Measurements from ENCODE around the gene MECP2. TPM values are rescaled to one million over a fixed set of nuclear protein-coding genes. Genes with fewer than 3 reads are reported as not detected.
"Not testable (repeated sequence)": the region's sequence is repeated elsewhere in the genome, so short reads cannot be mapped to it uniquely, and the experiment has no call there.

MECP2 gene
- 21.2 TPM for total RNA-seq

DNA sequence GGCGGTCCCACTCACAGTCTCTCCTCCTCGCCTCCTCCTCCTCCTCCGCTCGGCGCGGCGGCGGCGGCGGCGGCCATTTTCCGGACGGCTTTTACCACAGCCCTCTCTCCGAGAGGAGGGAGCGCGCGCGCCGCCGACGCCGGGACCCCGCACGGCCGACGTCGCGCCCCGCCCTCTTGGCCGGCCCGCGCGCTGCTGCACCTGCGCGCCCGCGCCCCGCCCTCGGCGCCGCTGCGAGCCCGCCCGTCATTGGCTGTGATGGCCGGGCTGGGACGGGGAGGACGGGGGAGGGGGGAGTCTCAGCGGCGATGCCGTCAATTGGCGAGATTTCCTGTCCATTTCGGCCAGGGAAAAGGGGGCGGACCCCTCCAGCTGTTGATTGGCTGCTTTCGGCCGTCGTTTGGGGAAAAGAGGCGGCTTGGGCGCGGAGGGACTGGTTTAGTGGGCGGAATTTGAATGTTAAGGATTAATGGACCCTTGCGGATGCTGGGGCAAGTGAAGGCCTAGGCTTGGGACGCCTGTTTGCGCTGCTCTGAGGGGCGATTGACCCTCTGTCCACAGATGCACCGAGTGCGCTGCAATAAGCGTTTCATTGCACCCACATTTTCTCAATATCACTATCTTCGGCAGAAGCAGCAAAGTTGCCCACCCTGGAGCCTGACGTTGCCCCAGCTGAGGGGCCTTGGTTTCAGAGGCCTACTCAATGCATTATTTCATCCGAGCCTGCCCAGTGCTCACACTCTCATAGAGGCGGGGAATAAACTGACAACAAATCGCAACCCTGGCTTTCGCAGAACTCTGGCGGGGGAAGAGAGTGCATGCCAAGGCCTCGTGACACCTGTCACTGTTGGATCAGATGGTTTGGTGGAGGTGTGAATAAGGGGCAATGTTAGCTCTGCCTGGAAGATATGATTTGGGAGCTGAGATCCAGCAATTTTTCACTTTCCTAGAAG, at the start of gene MECP2:
Gene MECP2 (minus strand): TSS at position 129 of the 953 bp plus-strand sequence.
- DNase-seq (ENCODE audit: low spot score in 2 of 2), result peak; percentile 86 to 88
- no peak for FAIRE-seq

DNA sequence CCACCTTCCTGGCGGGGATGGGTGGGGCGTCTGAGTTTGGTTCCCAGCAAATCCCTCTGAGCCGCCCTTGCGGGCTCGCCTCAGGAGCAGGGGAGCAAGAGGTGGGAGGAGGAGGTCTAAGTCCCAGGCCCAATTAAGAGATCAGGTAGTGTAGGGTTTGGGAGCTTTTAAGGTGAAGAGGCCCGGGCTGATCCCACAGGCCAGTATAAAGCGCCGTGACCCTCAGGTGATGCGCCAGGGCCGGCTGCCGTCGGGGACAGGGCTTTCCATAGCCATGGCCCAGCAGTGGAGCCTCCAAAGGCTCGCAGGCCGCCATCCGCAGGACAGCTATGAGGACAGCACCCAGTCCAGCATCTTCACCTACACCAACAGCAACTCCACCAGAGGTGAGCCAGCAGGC, 46.5 kb upstream of the MECP2 start, which contains the start of gene OPN1LW:
Gene OPN1LW (plus strand): TSS at position 234 of the 400 bp plus-strand sequence. CDS start 41 bp downstream, at position 275.
- not testable (repeated sequence) for FAIRE-seq; DNase-seq (ENCODE audit: low spot score in 2 of 2)

DNA sequence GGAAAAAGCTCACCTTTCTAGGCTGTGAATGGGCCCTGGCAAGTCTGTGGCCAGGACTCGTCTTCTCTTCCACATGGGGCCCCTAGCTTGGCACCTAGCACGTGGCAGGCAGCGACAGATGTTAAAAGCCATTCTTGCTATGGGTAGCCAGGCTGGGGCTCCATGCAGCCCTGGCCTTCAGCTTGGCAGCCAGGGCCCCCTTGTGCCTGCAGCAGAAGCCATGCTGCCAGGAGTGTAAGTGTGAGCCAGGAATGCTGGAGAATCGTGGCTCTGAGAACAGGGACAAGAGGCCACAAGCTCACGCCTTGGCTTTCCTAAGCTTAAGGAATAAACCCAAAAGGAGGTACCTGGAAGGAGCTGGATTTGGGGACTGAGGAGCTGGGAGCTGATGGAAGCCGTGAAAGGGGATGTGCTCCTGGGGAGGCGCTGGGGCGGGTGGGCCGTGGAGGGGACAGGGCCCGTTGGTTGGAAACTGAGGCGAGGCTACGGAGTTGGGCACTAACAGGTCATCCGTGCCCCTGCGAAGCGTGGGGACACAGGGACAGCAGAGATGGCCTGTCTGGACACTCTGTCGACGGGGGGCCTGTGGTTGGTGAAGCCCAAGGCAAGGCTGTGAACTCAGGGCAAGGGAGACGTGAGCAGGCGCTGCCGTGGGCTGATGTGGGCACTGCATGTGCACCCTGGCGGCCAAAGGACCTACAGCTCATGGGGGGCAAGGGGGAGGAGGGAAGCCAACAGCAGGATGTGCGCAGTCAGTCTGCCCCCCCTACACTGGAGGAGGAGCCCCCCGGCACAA, 45.6 kb upstream of the MECP2 start:
- DNase-seq (ENCODE audit: low spot score in 2 of 2) (no peak), FAIRE-seq (no peak)

DNA sequence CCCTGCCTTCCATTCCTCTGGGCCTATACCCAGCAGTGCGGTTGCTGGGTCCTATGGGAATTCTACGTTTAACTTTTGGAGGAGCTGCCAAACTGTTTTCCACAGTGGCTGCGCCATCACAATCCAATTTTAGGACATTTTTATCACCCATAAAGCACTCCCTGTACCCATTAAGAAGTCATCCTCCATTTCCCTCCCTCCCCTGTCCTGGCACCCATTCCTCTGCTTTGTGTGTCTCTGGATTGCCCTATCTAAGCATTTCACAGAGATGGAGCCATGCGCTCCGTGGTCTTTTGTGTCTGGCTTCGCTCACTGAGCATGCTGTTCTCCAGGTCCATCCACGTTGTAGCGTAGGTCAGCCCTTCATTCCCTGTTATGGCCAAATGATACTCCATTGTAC, 44.9 kb upstream of the MECP2 start:
- no peak for FAIRE-seq
- no peak for DNase-seq (ENCODE audit: low spot score in 2 of 2)

DNA sequence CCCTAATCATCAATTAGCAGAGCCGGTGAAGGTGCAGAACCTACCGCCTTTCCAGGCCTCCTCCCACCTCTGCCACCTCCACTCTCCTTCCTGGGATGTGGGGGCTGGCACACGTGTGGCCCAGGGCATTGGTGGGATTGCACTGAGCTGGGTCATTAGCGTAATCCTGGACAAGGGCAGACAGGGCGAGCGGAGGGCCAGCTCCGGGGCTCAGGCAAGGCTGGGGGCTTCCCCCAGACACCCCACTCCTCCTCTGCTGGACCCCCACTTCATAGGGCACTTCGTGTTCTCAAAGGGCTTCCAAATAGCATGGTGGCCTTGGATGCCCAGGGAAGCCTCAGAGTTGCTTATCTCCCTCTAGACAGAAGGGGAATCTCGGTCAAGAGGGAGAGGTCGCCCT, 43.2 kb upstream of the MECP2 start:
- DNase-seq (ENCODE audit: low spot score in 2 of 2) (no peak), FAIRE-seq (no peak)

DNA sequence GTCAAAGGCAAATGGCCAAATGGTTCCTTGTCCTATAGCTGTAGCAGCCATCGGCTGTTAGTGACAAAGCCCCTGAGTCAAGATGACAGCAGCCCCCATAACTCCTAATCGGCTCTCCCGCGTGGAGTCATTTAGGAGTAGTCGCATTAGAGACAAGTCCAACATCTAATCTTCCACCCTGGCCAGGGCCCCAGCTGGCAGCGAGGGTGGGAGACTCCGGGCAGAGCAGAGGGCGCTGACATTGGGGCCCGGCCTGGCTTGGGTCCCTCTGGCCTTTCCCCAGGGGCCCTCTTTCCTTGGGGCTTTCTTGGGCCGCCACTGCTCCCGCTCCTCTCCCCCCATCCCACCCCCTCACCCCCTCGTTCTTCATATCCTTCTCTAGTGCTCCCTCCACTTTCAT, 42.7 kb upstream of the MECP2 start:
- DNase-seq (ENCODE audit: low spot score in 2 of 2) (no peak), FAIRE-seq (no peak)

DNA sequence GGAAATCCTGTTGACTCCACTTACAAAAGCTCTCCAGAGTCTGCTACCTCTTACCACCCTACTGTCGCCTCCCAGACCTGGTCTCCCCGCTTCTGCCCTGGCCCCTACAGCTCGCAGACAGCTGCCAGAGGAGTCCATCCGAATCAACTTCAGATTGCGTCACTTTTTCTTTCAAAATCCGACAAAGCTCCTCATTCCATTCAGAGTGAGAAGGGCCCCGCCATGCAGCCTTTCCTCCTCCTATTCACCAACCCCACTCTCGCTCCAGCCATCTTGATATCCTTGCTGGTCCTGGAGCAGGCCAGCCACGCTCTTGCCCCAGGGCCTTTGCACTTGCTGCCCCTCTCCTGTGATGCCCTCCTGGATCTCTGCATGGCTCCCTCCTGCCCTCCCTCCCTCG, 41.3 kb upstream of the MECP2 start:
- no peak for DNase-seq (ENCODE audit: low spot score in 2 of 2)
- FAIRE-seq, result no peak

DNA sequence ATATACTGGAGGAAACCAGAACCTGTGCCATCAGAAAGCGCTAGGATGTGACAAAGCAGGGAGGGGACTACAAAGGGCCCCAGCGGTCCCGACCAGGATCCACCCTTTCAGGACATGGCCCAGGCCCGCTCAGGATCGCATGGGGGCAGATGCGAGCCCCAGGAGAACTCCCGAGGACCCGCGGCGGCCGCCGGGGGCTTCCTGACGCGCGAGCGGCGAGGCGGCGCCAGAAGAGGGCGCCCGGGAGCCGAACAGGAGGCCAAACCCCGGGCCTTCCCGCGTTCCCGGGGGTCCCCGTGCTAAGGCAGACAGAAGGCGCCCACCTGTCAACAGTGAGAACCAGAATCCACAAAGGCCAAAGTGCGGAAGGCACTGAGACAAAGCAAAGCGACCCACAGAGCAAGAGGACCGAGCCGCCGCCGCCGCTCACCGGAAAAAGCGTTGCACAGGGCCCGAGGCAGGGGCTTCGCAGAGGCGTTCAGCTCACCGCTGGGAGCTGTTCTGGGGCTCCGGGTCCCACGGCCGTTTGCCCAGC, 39.2 kb upstream of the MECP2 start:
- FAIRE-seq (no peak), DNase-seq (ENCODE audit: low spot score in 2 of 2) (peak; percentile 50 to 58)

DNA sequence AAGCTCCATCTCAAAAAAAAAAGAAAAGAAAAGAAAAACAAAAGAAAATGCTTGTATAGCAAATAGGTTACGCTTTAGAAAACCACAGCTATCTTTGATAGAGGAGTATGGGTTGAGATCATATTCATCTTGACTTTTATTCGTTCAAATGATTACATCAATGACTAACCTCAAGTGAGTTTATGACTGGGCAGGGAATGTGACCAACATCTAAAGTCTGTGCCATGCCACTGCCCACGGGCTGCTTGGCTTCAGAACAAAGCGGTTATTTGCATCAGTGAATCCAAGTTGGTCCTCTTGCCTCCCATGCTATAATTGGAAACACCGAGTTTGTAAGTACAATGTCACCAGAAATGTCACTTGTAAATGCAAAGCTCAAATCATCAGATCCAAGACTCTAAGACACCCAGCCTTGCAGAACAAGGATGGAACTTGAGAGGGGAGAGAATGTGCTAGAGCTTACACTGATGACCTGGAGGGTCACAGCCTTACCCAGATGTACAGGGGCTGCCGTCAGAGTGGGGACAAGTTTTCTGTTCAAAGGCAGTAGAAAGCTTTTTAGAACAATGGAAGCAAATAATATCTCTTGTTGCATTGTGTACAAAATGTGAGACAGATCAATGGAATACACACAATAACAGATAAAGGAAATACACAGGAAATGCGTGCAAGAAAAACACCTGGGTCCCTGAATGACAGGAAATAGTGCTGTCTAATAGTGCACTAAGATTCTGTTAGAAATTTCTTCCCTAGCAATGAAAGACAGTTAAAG, 38.1 kb upstream of the MECP2 start:
- DNase-seq (ENCODE audit: low spot score in 2 of 2), result no peak
- no peak for FAIRE-seq

DNA sequence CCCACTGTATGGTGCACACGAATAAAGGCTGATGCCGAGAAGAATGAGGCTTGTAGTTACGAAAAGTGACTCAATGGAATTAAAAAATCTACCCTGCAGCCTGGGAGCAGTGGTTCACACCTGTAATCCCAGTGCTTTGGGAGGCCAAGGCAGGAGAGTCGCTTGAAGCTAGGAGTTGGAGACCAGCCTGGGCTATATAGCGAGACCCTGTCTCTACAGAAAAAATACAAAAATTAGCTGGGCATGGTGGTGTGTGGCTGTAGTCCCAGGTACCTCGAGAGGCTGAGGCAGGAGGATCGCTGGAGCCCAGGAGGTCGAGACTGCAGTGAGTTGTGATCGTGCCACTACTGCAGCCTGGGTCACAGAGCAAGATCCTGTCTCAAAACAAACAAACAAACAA, 34.8 kb upstream of the MECP2 start:
- DNase-seq (ENCODE audit: low spot score in 2 of 2), result no peak
- no peak for FAIRE-seq

DNA sequence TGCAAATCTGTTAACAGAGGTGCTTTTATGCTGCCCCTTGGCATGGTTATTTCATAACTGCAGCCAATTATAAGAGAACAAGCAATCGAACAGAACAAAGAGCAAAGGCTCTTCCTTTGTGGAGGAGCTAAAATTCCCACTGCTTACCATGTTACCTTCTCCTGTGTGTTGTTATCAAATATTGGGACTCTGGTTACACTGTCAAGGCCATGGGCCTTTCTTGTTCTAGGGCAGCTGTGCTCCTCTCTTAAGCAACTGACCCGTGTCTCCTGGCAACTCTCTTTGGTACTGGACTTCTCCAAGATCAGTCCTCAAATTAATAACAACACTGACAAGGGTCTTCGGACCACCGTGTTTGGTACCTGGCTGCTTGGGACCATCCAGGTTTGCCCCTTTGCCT, 34.4 kb upstream of the MECP2 start:
- no peak for FAIRE-seq

DNA sequence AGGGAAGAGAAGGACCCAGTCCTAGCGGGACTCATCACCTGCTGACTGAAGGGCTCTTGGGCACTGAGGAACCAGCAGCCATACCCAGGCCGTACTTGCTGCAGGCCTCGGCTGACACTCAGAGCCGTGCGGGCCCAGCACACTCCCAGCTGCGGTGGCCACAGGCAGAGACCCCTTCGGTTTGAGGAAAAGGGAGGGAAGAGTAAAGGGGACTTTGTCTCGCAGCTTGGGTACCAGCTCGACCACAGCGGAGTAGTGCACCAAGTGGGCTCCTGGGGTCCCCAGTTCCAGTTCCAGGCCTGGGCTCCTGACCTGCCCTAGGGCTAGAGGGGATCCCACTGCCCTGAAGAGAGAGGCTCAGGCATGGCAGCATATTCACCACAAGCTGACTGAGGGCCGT, 28.6 kb upstream of the MECP2 start:
- no peak for DNase-seq (ENCODE audit: low spot score in 2 of 2)
- no peak for FAIRE-seq

More for the DNA sequence above, 34.4 kb upstream of the MECP2 start:
- no peak for DNase-seq (ENCODE audit: low spot score in 2 of 2)

DNA sequence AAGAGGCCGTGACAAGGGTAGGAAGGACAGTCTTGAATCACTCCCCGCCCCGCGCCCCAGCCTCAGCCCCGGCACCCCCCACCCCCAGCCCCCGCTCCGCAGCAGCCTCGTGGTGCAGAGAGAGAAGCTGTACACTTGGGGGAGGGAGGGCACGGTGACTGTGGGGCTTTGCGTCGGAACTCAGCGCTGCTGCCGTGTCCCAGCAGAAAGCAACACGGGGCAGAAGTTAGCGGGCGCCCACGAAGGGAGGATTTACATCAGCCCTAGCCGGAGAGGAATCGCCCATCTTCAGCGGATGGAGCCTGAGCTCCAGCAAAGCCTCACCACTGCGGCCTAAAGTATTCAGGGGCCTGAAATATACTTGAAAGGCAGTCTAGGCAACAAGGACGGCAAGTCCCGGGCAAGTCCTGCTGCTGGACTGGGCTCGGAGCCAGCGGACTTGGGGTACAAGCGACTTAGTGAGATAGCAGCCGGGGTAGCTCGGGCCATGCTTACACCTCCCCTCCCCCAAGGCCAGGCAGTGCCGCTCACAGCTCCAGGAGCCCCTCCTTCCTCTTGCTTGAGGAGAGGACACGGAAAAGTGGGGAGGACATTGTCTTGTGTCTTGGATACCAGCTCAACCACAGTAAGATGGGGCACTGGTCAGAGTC, 28.0 kb upstream of the MECP2 start:
- DNase-seq (ENCODE audit: low spot score in 2 of 2) (no peak), FAIRE-seq (no peak)

DNA sequence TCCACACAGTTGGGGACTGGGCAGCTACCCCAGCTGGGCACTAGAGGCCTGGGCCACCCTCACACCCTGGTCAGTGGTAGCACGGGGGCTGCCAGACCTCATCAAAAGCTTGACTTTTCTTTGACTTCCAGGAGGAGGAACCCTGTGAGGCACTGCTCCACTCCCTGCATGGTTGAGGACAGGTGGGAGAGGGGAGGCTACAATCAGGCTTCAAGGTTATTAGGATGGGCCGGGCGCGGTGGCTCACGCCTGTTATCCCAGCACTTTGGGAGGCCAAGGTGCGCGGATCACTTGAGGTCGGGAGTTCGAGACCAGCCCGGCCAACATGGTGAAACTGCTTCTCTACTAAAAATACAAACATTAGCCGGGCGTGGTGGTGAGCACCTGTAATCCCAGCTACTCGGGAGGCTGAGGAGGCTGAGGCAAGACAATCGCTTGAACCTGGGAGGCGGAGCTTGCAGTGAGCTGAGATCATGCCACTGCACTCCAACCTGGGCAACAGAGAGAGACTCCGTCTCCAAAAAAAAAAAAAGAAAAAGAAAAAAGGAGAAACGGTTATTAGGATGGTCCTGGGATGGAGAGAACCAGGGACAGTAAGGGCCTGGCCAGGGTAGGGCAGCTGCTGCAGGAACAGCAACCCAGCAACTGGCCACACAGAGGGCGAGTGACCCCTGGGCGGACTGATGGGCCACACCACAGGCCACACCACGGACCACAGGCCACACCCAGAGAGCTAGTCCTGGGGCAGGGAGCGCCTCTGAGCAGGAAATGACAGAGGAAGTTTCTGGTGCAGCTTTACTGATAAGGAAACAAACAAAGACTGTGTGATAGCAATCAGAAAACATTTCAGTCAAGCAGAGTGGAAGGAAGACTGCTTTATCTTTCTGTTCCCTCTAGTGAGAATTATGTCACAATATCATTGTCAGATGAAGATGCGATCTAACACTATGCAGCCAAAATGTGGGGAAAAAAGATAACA, 26.0 kb upstream of the MECP2 start:
- DNase-seq (ENCODE audit: low spot score in 2 of 2) (no peak), FAIRE-seq (no peak)

DNA sequence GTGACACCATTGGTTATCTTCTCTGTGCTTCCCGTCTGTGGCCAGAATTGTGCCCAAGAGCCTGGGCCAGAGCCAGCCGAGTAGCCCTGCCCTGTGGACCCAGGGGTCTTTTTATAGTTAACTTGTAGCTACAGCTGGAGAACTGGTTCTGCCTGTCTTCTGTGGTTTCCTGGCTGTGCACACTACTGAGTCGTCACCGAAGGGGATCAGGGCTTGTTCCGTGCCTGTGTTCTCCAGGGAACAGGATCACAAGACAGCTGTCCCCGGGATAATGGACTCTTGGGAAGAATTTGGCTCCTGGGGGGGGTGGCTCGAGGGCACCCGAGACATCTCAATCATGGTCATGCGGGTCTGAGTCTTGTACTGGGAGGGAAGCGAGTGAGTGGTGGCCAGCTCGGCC, 24.4 kb upstream of the MECP2 start:
- DNase-seq (ENCODE audit: low spot score in 2 of 2), result no peak
- no peak for FAIRE-seq

DNA sequence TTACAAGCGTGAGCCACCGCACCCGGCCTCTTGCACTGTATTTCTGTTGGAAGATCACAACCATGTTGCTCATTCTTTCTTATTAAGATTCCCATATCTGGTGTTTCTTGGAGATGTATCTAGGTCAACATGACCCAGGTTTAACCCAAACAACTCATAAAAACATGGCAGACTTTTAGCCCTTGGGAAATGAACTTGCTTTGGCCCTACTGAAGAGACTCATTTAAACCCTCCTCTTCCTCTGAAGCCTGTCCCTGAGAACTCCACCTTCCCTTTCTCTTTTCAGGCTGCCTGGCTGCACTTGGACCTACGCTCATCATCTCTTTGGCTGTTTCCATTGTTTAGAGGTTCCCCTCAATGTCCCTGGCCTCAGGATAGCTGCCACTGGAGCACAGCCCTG, 23.7 kb upstream of the MECP2 start:
- DNase-seq (ENCODE audit: low spot score in 2 of 2) (no peak), FAIRE-seq (no peak)

DNA sequence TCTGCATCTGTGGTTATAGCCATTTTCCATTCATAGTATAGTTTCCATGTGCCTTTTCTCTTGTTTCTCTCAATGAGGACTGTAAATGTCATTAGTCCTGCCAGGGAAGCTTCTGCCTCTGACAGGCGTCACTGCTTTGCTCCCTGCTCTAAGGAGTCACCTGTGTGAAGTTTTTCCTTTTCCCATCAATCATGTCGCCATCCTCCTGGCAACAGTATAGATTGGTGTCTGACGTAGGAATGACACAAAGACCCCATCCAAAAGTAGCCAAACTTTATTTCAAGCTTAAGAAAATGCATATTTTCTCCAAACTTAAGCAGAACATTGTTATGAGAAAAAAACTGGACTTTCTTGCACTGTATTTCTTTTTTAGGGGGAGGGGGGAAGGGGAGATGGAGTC, 23.1 kb upstream of the MECP2 start:
- no peak for FAIRE-seq
- no peak for DNase-seq (ENCODE audit: low spot score in 2 of 2)

DNA sequence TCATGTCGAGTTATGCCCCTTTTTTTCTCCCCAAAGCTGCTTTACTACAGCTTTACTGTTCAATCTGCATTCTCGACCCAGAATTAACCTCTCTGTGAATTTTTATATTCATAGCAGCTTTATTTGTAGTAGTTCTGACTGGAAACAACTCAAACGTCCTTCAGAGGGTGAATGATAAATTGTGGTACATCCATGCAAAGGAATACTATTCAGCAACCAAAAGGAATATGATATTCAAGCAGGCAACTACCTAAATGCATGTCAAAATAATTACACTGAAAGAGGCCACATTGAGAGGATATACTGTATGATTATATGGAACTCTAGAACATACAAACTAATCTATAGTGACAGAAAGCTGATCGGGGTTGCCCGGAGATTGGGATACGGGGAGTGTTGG, 20.0 kb upstream of the MECP2 start:
- FAIRE-seq (no peak), DNase-seq (ENCODE audit: low spot score in 2 of 2) (no peak)

All from frontal cortex (tissue), 4 donors.